CD4-positive, alpha-beta T cell treated with Interleukin-1 beta for 1 hour (primary cell): Measurements from ENCODE around the gene FBXW5.

Experiments used
- DNase-seq, 2 donors: peaks; one replicate each; pipeline ENCODE4 v3.0.0-alpha.2; 2020 to 2022

The FBXW5 gene

DNA sequence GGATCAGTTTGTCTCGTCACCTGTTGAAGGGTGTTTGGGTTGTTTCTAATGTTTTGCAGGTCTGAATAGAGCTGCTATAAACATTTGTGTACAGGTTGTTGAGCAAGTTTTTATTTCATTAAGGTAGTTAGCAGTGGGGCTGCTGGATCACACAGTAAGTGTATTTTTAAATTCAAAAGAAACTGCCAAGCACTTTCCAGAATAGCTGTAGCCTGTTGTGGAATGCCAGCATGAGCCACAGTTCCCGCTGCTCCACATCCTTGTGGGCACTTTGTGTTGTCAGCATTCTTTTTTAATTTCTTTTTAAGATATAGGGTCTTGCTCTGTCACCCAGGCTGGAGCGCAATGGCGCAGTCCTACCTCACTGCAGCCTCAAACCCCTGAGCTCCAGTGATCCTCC lies 14.5 kb downstream of the FBXW5 start:
- DNase-seq: no peak

DNA sequence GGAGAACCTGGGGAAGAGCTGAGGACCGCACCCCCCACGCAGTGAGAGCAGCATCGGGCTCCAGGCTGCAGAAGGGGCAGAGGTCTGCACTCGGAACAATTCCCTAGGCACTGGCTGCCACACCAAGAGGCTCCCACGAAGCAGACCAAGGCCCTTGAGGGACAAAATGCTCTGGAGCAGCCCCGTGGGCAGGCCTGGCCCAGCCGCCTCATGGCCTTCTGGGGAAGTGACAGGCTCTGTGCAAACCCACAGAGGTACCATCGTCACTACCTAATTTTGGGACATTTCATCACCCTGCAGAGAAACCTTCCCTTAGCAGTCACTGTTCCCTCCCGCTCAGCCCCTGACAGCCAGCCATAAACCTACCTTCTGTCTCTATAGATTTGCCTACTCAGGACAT lies 15.9 kb downstream of the FBXW5 start:
- no peak for DNase-seq

DNA sequence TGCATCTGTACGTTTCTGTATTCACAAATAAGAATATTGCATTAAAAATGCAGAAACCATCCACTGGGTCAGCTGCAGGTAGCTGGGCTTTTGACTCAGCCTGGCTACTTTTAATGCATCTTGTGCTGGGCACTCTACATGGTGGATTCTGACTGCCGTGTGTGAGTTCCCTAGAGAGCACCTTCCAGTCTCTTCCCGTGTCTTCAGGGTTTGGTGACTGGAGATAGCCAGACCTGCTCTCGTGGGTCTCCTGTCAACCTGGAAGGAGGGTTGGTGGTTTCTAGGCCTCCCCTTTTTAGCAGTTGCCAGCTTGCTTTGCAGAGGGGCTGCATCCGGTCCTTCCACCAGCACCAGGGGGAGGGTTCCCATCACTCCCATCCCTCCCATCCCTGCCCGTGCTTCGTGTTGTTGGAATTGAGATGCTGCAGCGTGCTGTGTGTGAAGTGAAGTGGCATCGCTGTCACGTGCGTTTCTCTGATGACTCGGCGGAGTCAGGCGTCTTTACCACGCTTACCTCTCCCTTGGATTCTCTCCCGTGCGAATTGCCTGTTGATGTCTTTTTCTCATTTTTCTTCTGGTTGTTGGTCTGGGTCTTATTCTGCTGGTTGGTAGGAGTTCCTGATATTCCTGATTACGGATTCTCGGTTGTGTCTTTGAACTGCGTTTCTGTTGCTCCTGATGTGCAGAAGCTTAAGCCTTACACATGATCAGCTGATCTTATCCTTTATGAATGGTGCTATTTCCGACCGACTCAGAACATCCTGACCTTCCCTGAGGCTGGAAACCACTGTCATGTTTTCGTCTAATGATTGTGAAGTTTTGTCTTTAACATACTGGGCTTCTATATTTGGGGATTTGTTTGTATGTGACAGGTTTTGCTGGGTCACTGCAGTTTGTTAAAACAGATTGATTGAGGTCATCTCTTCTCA lies 16.9 kb downstream of the FBXW5 start:
- DNase-seq: no peak

GRCh38 chr9:136926749-136927148 lies 17.8 kb downstream of the FBXW5 start:
- no peak for DNase-seq

DNA sequence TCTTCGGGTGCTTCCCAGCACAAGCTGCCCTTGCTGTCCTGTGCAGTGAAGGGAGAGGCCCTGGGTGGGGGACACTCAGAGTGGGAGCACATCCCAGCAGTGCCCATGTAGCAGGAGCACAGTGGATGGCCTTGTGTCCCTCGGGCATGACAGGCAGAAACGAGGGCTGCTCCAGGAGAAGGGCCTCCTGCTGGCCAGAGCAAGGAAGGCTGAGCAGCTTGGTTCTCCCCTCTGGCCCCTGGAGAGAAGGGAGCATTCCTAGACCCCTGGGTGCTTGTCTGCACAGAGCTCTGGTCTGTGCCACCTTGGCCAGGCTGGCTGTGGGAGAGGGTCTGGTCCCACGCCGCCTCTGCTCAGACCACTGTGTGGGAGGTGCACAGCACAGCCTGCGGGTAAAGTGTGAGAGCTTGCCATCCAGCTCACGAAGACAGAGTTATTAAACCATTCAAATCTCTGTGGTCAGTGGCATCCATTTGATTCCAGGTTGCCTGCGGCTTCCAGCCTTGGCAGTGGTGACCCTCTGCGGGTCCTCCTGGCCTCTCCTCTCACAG lies 18.3 kb downstream of the FBXW5 start:
- DNase-seq: no peak

GRCh38 chr9:136925414-136926153 lies 19.0 kb downstream of the FBXW5 start:
- DNase-seq: no peak

DNA sequence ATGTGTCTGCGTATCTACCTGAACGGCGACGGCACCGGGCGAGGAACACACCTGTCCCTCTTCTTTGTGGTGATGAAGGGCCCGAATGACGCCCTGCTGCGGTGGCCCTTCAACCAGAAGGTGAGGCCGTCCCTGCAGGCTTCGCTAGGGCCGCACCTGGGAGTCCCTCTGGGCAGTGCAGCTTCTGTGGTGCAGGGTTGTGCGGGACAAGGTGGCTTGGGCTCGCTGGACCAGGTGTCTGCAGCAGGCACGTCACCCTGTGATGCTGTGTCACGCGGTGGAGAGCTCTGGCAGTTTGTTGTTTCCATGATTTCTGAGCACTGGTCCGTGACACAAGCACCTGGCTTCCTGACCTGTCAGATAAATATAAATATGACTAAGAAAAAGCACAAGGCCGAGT lies 20.7 kb downstream of the FBXW5 start:
- DNase-seq: no peak

- DNase-seq: no peak
Observed at GRCh38 chr9:136922540-136922939, 22.0 kb downstream of the FBXW5 start.

DNA sequence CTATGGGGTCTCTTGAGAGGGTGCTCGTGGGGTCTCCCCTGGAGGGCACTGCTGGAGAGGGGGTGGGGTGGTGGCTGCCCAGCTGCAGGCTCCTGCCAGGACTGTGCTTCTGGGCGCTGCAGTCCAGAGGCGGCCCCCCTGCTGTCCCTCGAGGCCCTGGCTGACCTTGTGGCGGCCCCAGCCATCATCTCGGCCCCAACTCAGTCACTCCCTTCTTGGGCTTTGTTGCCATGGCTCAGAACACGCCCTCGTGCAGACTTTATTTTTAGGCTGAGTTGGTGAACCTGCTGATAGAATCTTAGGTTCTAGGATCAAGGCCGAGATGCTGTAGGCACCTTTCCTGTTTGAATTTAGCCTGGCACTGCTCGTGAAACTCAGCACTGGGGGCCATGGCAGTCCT lies 22.8 kb downstream of the FBXW5 start:
- no peak for DNase-seq

DNA sequence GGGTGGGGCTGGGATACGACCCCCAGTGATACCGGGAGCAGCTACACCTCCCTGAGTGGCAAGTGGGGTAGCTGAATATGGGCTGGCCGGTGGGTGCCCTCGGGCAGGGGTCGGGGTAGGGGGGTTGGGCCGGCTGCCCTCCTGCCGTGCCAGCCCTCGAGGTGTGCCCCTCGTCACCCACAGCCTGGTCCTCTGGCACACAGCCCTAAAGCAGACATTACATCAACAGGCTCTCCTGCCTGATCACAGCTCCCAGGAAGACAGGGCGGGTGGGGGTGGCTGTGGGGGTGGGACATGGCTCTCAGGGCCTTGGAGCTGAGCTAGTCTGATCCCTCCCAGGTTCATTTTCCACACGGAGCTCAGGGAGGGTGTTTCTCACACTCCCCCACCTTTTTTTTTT lies 23.2 kb downstream of the FBXW5 start:
- no peak for DNase-seq

DNA sequence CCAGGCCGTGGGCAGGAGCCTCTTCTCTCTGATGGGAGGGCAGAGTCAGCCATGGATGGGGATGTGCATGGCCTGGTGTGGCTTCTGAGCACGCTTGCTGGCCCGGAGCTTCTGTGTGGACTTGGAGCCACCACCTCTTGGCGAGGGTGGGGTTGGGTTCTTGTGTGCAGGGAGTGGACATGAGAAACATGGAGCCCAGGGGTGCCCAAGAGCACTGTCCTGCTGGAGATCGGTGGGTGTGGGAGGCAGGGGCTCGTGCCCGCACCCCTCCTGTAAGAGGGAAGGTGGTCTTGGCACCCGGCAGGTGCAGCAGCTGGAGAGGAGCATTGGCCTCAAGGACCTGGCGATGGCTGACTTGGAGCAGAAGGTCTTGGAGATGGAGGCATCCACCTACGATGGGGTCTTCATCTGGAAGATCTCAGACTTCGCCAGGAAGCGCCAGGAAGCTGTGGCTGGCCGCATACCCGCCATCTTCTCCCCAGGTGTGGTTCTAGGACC lies 23.8 kb downstream of the FBXW5 start:
- no peak for DNase-seq

GRCh38 chr9:136920069-136920468 lies 24.5 kb downstream of the FBXW5 start:
- DNase-seq: no peak

- DNase-seq: no peak
Observed at GRCh38 chr9:136917902-136918301, 26.6 kb downstream of the FBXW5 start.

DNA sequence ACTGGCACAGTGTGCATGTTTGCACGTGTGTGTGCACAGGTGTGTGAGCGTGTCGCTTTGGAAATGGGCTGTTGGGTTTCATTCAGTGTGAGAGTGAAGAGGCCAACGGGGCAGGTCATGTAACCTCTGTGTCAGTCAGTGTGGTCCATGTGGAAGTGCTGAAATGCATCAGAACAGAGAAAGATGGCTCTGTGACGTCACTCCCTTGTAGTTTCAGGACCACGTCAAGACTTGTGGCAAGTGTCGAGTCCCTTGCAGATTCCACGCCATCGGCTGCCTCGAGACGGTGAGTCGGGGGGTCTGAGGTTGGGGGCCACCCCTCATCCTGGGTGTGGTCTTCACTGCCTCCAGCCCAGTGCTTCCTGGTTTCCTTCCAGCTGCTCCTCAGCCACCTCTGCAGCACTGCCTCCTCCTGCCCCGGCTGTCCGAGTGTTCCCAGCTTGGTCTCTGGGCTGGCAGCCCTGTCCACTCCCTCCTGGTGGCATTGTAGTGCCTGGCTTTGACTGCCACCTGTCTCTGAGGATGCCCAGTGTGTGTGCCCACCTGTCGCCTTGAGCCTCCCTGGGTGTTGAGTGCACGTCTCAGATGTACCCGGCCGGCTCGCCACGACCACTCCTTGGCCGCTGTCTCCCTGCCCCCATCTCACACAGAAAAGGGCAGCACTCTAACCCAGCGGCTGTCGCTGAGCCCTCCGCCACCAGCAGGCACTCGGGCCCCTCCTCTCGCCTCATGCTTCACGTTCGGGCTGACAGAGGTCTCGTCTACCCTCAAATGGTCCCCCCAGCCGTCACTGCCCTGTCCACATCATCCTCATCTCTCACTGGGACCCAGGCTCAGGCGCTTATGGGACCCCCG lies 28.0 kb downstream of the FBXW5 start:
- DNase-seq: no peak

- DNase-seq: no peak
Observed at GRCh38 chr9:136915632-136916329, 28.8 kb downstream of the FBXW5 start.

DNA sequence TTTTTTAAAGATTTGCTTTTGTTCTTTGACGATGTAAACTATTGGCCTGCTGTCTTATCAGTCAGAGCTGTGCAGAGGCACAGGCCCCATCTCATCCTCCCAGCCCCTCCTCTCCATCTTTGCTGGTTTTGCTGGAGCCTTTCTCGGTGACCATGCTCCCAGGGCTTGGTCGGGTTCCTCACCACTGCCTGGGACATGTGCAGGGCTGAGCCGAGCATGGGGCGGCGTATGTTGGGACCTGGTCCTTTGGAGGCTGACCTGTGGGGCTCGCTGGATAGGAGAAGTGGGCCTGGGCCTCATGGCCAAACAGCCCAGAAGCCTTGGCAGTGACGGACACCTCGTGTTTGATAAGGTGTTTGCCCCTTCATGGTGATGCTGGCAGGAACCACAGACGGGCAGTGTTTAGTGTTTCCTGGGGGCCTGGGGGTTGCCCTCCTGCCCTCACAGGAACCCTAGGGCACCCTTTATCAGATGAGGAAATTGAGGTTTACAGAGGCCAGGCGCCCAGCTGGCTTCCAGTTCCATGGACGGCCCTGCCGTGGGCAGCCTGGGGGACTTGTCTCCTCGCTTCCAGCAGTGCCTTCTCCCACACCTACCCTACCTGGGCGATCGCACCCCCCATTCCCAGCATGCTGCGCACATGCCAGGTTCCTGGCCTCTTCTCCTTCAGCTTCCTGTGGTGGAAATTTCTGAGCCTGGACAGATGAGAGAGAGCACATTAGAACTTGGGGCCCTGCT lies 30.7 kb downstream of the FBXW5 start:
- DNase-seq: no peak

DNA sequence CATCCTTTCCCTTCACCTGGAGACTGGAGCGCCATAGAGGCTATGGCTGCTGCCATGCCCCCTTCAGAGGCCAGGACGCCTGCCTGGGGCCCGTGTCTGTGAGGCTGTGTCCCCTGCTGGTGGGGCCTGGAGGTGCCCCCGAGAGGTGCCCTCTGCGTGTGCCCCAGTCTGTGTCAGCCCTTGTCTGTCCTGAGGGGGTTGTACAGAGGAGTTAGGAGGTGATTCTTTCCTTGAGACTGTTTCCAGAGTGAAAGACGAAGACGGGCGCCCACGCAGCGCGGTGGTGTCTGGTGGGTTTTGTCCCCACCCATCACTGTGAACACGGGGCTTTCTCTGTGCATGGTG lies 33.7 kb downstream of the FBXW5 start:
- no peak for DNase-seq

GRCh38 chr9:136910197-136910900 lies 34.2 kb downstream of the FBXW5 start:
- no peak for DNase-seq

DNA sequence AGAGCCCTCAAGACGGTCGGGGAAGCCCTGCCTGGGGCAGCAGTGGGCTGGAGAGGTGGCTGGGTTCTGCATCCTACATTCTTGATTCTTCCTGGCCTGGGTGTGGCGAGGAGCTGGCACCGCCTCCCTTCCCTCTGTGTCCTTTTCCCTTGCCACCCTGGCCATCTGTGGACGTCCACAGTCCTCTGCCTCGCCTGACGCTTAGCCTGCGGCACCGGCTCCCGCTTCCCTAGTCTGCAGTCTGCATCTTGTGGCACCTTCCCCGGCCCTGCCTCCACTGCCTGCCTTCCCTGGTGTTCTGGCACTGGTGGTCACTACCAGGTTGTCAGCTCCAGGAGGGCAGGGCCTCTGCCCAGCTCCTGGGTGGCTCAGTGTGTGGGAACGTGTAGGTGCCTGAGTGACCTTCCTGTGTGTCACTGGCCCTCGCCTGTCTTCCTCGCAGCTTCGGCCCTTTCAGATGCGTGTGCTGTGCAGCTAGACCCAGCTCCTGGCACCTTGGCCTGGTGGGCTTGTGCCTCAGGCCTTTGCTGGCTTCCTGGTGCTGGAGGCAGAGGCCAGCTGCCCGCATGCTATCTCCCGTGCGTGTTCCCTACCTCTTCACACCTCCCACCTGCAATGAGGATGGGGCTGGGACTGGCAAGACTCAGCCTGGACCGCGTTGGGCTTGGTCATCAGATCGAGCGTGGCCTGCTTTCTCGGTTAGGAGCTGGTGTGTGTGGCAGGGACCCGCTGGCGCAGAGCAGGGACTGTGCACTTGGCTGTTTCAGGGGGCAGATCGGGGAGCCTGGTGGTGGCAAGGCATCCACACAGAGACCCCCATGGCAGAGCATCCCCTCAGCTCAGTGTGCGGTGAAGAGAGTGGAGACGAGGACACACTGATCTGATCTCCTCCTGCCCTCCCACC lies 37.3 kb downstream of the FBXW5 start:
- DNase-seq: no peak

- no peak for DNase-seq
Observed at GRCh38 chr9:136906266-136906665, 38.3 kb downstream of the FBXW5 start.
